ENCODE data around the gene TMEM247.
"Not testable (repeated sequence)": the region's sequence is repeated elsewhere in the genome, so short reads cannot be mapped to it uniquely, and the experiment has no call there.

Gene TMEM247

DNA sequence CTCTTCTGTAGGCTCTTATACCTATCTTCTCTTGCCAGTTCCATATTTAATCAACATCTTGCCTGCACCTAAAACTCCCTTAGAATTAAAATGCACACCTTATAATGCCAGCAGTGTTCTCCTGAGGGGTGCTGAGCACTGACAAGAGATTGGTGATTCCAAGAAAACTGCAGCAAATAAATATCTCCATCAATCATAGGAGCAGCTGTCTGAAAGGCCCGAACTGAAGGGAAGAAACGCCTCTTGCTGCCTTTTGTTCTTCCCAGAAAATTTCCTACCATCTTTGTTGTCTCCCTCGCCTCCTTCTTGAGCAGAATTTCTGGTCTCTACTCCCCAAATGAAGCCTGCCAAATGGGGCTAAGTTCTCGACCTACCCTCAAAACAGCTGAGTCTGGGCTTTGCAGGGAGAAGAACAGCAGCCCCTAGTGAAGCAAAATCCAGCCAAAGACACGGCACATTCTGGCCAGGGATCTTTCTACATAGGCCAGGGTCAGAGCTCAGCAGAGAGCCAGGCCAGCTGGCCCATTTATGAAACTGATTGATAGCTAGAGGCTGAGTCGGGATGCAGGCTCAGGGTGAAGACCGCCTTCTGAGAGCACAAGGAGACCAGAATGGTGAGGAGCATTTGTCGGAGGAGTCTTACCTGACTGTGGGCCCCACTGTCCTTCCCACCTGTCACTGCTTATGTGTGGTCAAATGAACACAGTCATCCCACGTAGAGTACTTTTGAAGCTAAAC is 20.4 kb upstream of the TMEM247 start:
- no peak for DNase-seq (ENCODE audit: low read depth)

DNA sequence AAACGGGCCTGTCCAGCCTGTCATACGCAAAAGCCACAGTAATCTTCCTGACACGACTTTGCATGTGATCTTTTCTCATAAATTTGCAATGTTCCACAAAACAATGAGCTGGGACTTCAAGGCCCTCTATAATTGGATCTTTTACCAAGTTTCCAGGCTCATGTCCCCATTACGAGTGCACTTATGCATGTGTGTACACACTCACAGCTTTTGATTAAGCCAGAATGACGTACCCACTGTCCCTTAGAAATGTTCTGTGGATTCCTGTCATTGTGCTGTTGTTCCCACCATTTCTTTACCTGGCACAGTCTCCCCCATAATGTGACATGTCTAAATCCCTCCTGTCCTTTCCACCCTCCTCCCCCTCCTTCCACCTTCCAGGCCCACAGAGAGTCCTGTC is 19.7 kb upstream of the TMEM247 start:
- no peak for DNase-seq (ENCODE audit: low read depth)

DNA sequence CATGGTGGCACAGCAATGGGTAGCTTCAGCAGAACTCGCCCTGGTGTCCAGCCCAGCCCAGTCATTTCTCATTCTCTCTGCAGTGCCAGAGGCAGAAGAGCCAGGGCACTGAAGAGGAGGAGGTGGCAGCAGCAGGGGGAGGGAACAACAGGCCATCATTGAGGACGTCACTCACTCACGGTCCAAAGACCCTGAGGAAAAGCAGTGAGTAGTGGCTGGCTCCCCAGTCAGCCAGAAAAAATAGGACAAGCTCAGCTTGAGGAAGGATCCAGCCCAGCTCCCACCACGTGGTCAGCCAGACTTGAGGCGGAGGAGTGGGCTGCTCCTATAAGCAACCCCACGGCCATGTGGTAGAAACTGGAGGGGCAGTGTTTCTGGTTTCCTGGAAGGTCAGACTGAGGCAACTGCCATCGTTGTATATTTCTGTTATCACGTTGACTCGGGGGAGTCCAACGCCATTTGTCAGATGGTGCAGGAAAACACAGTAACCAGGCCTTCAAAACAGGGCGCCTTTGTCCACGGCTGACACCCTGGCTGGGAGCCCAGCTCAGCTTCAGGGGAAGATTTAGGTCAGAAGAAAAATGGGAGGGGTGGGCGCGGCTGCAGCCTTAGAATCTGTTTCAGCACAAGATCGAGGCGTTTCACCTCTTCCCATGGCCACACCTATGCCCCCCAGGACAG is 19.0 kb upstream of the TMEM247 start:
- no peak for DNase-seq (ENCODE audit: low read depth)

DNA sequence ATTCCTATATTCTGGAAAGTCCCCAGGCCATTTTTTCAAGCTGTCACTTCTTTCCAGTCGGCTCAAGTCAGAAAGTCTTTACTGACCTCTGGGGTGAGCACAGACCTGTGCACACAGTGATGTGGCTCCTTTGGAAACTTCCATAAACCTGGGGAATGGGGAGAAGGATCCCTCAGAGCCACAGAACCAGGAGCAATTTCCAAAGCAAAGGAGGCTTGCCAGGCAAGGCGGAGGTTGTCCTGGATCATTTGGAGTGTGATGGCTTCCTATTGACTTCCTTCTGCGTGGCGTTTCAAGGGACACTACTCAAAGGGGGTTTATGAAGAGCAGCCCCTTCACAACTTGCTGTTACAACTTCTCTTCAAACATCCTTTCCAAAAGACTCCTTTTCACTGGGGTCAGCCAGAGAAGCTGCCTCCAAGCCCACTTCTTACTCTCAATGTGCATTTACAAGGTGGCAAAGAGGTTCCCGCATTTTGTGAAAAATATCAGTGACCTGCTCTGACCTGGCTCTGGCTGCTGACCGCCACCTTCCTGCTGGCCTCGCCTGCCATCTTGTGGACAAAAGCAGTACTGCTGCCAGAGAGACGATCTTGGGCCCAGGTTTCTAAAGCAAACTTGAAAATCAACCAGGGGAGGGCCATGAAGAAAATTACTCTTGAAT is 18.2 kb upstream of the TMEM247 start:
- peak; percentile 54 for DNase-seq (ENCODE audit: low read depth)

DNA sequence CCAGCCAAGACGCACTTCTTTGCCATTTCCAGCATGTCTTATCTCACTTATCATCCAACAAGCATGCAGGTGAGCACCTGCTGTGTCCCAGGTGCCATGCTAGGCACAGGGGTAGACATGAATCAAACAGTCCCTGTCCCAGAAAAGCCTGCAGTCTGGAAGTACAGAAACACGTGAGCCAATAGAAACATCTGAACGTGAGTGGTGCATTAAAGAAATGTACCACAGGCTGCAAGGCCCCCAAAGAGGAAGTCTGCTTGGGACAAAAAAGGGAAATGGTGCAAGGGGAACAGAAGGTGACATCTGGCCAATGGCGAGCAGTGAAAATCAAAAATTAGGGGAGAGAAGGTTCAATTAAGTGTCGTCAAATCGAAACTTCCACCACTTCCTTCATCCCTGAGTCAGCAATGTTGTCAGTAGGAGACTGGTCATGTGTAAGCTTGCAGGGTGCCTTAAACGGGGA is 17.6 kb upstream of the TMEM247 start:
- no peak for DNase-seq (ENCODE audit: low read depth)

DNA sequence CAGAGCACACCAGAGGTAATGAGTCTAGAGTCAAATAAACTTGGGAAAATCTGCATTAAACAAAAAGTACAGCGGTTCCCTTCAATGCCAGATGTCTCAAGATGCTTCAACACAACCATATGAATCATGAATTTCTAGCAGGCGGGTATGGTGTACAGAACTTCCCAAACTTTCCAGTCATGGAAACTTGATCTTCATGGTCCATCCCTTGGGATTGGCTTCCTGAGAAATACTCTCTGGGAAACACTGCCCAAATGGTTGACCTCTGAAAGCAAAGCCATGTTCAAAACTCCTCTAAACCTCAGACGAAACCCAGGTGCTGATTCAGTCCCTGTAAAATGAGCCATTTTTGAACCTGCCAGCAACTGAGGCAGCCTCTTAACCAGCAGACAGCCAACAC is 16.4 kb upstream of the TMEM247 start:
- no peak for DNase-seq (ENCODE audit: low read depth)

DNA sequence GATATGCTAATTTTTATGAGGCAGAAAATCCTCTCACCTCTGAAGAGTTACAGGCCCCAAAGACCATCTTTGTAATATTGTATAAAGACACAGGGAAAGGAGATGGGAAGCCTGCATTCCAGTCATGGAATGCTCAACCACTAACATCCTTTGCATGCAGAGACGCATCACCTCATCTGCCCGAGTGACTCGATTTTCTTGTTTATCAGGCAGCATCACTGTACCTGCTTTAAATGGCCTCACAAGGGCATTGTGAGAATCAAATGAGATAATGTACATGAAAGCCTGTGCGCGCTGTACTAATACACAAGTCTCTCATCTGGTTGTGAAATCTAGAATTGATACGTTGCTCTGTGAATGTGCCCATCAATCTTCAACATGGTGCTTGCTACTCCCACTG is 10.2 kb upstream of the TMEM247 start:
- no peak for DNase-seq (ENCODE audit: low read depth)

DNA sequence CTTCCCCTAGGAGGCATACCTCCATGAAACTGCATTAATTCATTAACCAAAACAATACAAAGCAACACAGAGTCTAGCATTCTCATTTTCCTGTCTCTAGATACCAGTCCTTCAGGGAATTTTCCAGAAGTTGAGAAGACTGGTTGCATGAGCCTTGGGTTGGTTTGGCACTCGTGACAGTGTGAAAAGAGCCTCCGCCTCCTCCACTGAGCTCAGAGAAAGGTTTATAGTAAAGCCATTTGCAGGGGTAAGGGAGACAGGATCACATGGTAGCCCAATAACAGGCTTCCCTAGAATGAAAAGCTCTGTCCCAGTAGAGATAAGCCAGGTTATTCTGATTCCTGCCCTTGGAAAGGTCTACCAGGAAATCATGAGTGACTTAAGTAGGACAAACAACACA is 9.7 kb upstream of the TMEM247 start:
- no peak for DNase-seq (ENCODE audit: low read depth)

DNA sequence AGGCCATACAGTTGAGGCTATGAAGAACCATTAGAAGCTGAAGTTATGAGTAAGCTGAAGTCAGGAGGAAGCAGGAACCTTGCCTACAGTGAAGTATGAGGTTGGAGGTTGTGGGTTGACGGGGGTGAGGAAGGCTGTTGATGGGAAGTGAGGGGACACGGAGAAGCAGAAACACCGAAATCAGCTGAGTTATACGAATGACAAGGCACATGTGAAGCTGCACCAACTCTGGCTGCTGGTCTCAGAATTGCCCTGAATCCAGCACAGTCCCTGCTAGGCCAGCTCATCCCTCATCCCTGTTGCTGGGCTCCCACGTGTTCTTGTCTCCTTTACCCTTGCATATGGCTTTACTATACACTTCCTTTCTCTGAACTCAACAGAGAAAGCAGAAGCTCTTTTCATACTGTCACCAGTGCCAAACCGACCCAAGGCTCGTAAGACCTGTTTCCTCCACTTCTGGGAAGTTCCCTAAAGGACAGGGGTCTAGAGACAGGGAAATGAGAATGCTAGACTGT is 9.2 kb upstream of the TMEM247 start:
- DNase-seq (ENCODE audit: low read depth) = no peak

DNA sequence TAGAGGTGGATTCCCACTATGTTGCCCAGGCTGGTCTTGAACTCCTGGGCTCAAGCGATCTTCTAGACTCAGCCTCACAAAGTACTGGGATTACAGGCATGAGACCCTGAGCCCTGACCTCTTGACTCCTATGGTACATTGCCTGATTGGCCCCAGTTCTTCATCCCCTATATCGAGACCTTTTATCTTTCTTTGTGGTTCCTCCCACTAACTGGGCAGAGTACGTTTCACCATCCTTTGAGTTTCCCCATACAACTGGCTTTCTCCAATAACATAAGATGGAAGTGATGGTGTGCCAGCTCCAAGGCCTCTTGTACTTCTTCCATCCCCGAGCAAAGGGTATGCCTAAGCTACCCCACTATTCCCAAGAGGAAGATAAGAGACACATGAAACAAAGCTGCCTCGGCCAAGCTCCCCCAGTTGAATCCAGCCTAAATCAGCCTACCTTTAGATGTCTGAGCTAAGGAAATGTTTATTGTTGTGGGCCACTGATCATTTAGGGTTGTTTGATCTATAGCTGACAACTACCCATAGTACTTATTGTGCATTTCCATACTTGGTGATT is 8.3 kb upstream of the TMEM247 start:
- no peak for DNase-seq (ENCODE audit: low read depth)

DNA sequence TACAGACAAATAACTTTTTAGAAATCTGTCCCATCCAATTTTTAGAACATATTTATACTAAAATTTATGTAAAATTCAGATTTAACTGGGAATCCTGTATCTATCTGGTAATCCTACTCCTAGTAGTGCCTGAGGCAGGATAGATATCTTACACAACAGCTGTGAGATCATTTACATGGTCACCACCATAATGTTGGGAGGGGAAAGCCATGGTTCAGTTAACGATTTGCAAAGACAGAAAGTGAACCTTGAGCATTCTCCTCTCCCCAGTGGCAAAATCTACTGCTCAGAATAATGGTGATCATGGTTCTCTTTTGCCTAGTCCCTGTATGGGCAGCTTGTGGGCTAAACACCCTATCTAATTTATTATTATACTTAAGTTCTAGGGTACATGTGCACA is 7.7 kb upstream of the TMEM247 start:
- DNase-seq (ENCODE audit: low read depth) = no peak

DNA sequence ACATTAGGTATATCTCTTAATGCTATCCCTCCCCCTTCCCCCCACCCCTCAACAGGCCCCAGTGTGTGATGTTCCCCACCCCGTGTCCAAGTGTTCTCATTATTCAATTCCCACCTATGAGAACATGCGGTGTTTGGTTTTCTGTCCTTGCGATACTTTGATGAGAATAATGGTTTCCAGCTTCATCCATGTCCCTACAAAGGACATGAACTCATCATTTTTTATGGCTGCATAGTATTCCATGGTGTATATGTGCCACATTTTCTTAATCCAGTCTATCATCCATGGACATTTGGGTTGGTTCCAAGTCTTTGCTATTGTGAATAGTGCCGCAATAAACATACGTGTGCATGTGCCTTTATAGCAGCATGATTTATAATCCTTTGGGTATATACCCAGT is 7.2 kb upstream of the TMEM247 start:
- DNase-seq (ENCODE audit: low read depth) = not testable (repeated sequence)

DNA sequence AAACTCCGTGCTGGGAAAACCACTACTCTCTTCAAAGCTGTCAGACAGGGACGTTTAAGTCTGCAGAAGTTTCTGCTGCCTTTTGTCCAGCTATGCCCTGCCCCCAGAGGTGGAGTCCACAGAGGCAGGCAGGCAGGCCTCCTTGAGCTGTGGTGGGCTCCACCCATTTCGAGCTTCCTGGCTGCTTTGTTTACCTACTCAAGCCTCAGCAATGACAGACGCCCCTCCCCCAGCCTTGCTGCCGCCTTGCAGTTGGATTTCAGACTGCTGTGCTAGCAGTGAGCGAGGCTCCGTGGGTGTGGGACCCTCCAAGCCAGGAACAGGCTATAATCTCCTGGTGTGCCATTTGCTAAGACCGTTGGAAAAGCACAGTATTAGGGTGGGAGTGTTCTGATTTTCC is 1.9 kb upstream of the TMEM247 start:
- DNase-seq (ENCODE audit: low read depth) = not testable (repeated sequence)

DNA sequence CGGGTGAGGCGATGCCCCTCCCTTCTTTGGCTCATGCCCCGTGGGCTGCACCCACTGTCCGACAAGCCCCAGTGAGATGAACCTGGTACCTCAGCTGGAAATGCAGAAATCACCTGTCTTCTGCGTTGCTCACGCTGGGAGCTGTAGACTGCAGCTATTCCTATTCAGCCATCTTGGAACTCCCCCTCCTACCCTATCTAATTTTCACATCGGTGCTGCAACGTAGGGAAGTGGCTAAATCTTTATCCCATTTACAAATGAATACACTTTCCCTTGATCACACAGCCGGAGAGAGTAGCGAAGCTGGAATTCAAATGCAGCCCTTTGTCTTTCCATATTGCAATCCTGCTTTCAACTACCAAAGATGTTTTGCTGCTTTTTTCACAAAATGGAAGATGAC is 1.4 kb upstream of the TMEM247 start:
- DNase-seq (ENCODE audit: low read depth) = no peak

DNA sequence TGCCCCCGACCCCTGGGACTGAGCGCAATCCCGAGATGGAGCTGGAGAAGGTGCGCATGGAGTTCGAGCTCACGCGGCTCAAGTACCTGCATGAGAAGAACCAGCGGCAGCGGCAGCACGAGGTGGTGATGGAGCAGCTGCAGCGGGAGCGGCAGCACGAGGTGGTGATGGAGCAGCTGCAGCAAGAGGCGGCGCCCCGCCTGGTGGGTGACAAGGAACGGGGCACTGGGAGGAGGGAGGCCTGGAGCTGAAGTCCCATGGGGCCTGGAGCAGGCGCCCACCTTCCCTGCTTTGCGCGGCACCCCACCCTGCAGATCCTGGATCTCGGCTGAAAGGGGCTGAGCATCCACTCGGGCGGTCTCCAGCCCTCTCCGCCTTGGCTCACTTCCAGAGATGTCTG is 1.2 kb downstream of the TMEM247 start:
- no peak for DNase-seq (ENCODE audit: low read depth)

DNA sequence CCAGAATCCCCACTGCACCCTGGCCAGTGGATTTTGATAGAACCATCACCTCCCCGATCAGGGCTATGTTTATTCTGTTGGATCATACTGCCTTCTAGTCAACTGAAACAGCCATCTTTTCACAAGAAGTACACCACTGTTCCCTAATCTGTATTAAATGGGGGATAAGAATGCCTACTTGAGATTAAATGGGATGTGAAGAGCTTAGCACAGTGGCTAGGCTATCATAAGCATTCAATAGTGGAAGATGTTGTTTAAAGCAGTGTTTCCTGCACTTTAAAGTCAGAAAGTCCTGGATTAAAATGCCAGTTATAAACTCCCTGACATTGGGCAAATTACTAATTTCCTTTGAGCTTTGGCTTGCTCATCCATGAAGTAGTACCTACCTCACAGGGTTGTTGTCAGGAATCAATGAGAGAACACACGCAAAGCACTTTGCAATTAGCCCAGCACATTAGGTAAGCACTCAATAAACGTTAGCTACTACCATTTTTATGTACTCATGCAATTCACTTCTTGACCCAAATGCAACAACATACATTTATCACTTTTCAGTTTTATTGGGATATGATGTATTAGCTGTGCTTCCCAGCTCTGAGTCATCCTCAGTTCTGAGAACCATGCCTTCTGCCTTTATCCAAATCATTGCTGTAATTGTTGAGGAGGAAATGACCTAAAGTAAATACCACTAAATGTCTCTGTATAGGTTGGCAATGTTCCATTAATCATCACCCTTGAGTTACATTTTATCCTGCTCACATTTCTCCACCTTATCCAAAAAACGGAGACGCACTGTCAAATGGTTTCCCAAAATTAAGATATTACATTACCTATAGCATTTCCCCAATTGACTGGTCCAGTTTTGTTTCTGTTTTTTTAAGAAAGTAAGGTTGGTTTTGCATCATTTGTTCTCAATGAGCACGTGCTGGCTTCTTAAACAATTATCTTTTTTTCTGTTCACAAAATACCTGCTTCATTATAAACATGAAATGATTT is 2.1 kb downstream of the TMEM247 start:
- DNase-seq (ENCODE audit: low read depth) = no peak

DNA sequence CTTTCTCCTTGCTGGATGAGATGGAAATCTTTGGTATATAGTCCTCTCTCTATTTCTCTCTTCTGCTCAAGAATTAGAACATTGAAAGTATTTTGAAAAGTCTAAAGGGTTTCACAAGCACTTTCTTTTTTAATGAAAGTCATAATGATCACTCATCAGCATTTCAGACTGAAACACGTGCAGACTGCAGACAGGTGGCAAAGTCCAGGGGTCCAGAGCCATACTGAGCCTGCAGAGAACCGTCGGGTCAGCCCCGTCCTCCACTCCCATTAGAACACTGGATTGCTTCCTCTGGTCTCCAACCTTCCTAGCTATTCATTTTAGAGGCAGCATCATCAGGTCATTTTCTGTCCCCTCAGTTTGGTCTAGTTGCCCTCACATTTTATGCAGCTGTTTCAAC is 3.1 kb downstream of the TMEM247 start:
- DNase-seq (ENCODE audit: low read depth) = no peak

DNA sequence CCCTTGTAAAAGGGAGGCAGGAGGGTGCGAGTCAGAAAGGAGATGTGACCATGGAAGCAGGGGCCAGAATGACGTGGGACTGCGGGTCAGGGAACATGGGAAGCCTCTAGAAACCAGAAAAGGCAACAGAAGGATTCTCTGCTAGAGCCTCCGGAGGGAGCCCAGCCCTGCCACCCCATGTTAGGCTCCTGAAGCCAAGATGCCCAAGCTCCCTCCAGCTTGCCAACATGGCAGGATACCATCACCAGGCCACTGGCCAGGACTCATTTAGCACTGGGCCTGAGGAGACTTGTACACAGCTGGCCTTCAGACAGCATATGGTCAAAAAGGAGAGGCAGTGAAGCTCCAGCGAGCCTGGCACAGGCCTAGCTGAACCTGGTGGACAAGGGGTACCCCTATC is 5.6 kb downstream of the TMEM247 start:
- DNase-seq (ENCODE audit: low read depth) = no peak

DNA sequence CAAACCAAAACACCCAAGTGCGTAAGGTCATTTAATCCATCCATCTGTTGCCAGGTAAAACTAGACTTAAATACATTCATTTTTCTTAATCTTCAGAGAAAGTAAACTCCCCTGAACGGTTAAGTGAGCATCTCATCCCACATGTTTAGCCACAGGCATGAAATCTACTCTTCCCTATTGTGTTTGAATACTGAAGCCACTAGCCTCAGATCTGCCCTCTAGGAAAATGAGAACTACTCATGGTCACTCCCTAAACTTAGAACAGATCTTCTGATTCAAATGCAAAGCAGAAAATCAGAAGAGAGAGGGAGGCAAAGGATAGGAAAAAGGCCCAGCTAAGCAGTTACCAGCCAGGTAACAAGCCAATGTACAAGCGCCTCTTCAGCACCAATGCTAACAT is 7.1 kb downstream of the TMEM247 start:
- DNase-seq (ENCODE audit: low read depth) = no peak

DNA sequence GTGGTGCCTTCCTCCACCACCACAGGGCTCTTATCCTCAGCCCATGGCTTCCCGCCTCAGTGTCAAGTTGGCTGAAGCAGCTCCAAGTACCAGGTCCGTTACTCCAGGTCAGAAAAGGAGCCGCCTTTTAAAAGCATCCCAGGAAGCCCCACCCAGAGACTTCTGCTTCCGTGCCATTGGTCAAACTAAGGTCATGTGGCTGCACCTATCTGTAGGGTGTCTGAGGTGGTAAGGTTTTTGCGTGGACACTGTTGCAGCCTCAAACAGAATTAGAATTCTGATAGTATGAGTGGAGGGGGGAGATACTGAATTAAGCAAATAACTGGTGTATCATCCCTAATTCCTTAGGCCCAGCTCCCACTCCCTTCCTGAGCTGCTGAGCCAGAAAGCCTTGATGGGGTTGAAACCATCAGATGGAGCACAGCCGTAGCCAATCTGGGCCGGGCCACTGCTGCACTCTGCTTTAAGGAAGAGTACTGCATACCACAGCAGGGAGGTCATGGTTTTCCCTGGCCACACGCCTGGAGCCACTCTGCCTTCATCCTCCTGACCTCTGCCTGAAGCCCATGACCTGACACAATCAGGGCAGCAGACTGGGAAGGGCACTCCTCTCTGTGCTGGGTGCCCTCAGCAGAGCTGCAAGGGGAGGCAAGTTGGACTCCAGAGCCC is 8.4 kb downstream of the TMEM247 start:
- DNase-seq (ENCODE audit: low read depth) = no peak

DNA sequence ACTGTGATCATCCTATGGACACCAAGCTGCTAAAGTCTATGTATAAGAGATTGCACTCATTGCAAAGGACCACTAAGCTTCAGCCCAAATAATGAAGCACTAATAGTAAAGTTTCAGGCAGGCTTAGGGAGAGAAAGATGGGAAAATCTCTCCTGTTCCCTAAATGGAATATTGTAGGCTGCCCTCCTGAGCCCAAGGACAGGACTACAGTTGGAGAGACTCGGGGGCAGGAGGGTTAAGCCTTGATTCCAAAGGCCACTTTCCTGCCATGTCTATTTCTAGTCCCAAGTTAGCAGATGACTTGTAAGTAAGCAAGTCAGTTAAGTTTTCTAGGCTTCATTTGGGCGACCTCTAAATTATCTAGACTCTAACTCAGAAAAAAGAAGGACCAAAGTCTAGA is 9.0 kb downstream of the TMEM247 start:
- DNase-seq (ENCODE audit: low read depth) = no peak

Measured in stimulated activated CD8-positive, alpha-beta memory T cell treated with anti-CD3 and anti-CD28 coated beads, Interleukin-12 subunit alpha, Interleukin-12 subunit beta, amount 100 ng/mL, for 4 hours (primary cell).